Measurements from ENCODE around the gene INSR.

INSR gene

GRCh38 chr19:7083076-7083956 lies 210.9 kb downstream of the INSR start:
- TF ChIP-seq, protein P1, sequence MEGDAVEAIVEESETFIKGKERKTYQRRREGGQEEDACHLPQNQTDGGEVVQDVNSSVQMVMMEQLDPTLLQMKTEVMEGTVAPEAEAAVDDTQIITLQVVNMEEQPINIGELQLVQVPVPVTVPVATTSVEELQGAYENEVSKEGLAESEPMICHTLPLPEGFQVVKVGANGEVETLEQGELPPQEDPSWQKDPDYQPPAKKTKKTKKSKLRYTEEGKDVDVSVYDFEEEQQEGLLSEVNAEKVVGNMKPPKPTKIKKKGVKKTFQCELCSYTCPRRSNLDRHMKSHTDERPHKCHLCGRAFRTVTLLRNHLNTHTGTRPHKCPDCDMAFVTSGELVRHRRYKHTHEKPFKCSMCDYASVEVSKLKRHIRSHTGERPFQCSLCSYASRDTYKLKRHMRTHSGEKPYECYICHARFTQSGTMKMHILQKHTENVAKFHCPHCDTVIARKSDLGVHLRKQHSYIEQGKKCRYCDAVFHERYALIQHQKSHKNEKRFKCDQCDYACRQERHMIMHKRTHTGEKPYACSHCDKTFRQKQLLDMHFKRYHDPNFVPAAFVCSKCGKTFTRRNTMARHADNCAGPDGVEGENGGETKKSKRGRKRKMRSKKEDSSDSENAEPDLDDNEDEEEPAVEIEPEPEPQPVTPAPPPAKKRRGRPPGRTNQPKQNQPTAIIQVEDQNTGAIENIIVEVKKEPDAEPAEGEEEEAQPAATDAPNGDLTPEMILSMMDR (IDR thresholded peaks at IDR 0.05; ENCODE audit: low read depth, low read length): no peak
- no peak overlapping the region for H3K4me3 ChIP-seq (ENCODE audit: low read depth, low read length)

DNA sequence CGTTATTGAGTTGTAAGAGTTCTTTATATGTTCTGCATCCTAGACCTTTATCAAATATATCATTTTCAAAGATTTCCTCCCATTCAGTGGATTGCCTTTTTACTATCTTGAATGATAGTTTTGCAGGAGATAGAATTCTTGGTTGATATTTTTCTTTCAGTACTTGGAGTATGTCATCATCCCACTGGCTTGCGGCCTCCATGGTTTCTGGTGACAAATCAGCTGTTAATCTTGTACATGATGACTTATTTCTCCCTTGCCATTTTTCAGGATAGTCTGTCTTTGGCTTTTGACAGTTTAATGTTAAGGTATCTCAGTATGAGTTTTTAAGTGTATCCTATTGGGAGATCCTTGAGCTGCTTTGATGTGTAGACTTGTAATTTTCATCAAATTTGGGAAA lies 216.2 kb downstream of the INSR start:
- H3K4me3 ChIP-seq (ENCODE audit: low read depth, low read length): no peak overlapping the region
- TF ChIP-seq, protein P1 (IDR thresholded peaks at IDR 0.05; ENCODE audit: low read depth, low read length): no peak

- H3K4me3 ChIP-seq (ENCODE audit: low read depth, low read length): no peak overlapping the region
- TF ChIP-seq, protein P1 (IDR thresholded peaks at IDR 0.05; ENCODE audit: low read depth, low read length): no peak
Observed at GRCh38 chr19:7076151-7076550, 218.1 kb downstream of the INSR start.

DNA sequence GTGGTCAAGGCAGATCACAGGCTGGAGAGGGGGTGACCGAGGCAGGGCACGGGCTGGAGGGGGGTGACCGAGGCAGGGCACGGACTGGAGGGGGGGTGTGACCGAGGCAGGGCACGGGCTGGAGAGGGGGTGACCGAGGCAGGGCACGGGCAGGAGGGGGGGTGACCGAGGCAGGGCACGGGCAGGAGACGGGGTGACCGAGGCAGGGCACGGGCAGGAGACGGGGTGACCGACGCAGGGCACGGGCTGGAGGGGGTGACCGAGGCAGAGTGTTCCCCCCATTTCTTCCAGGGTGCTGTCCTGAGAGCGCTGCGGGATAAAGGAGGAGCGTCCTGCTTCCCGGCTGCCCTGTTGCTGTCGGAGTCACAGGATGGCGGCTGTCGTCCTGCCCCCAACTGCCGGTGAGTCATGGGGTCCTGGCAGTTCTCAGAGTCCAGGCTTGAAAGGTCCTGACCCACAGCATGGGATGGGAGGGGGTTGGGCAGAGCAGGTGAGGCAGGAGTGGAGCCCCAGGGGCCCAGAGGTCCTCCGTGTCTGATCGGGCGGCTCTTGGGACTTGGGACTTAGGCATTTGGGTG lies 219.4 kb downstream of the INSR start:
- no peak overlapping the region for H3K4me3 ChIP-seq (ENCODE audit: low read depth, low read length)
- TF ChIP-seq, protein P1 (IDR thresholded peaks at IDR 0.05; ENCODE audit: low read depth, low read length): no peak

- TF ChIP-seq, protein P1 (IDR thresholded peaks at IDR 0.05; ENCODE audit: low read depth, low read length): no peak
- no peak overlapping the region for H3K4me3 ChIP-seq (ENCODE audit: low read depth, low read length)
Observed at GRCh38 chr19:7072541-7072940, 221.7 kb downstream of the INSR start.

DNA sequence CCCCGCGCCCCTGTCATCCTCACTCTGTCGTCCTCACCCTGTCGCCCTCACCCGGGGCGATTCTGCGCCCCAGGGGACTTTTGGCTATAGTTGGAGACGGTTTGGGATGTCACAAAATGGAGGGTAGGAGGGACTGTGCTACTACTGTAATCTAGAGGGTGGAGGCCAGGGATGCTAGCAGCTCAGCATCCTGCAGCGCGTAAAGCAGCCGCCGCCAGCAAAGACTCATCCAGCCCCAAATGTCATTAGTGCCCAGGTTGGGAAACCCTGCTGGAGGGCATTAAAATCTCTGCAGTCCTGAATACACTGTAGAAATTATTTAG lies 224.3 kb downstream of the INSR start:
- TF ChIP-seq, protein P1 (IDR thresholded peaks at IDR 0.05; ENCODE audit: low read depth, low read length): no peak
- peak overlapping the region; percentile 99 for H3K4me3 ChIP-seq (ENCODE audit: low read depth, low read length)
